Activated CD8-positive, alpha-beta T cell treated with anti-CD3 and anti-CD28 coated beads for 36 hours (primary cell): ENCODE measurements around the gene LRBA. TPM values are rescaled to one million over a fixed set of nuclear protein-coding genes. Genes with fewer than 3 reads are reported as not detected.
"Not testable (repeated sequence)": the region's sequence is repeated elsewhere in the genome, so short reads cannot be mapped to it uniquely, and the experiment has no call there.

Source experiments
- ATAC-seq: fragments of 200-7000 bp; cut with Tn5 transposase; one replicate; pipeline ENCODE4 v1.10.0; 2021; ENCODE audit warnings: mild to moderate bottlenecking, moderate library complexity
- CTCF ChIA-PET: fragments of 350-600 bp; sonication (Branson Sonifier 250); formaldehyde crosslinking; loops from one replicate; lab custom pipeline; 2021; ENCODE audit warnings: antibody characterized with exemption; lab: Charles Lee
- POLR2A ChIA-PET: fragments of 350-600 bp; sonication (Branson Sonifier 250); formaldehyde crosslinking; loops from one replicate; lab custom pipeline; 2021; ENCODE audit warnings: antibody characterized with exemption; lab: Charles Lee
- DNase-seq: peaks from one replicate; pipeline ENCODE4 v3.0.0-alpha.2; 2020
- H3K27ac Mint-ChIP-seq: one replicate; pipeline ENCODE4 v1.8.0; 2021; ENCODE audit warnings: mild to moderate bottlenecking, mixed read lengths
- H3K27me3 Mint-ChIP-seq: one replicate; pipeline ENCODE4 v1.8.0; 2021; ENCODE audit warnings: mixed read lengths
- H3K36me3 Mint-ChIP-seq: one replicate; pipeline ENCODE4 v1.8.0; 2021; ENCODE audit warnings: low read depth, mixed read lengths
- H3K4me1 Mint-ChIP-seq: one replicate; pipeline ENCODE4 v1.8.0; 2021; ENCODE audit warnings: low read depth, mixed read lengths
- H3K4me3 Mint-ChIP-seq: one replicate; pipeline ENCODE4 v1.8.0; 2021; ENCODE audit warnings: mild to moderate bottlenecking, moderate library complexity, mixed read lengths
- H3K9me3 Mint-ChIP-seq: one replicate; pipeline ENCODE4 v1.8.0; 2021; ENCODE audit warnings: mixed read lengths
- CTCF ChIP-seq: fragments of 200-600 bp; IDR thresholded peaks from one replicate; pipeline ENCODE4 v1.8.0; 2022; ENCODE audit warnings: antibody characterized with exemption, mild to moderate bottlenecking
- intact Hi-C: fragments of 100-400 bp; cut with micrococcal nuclease; formaldehyde crosslinking; loops from one replicate; pipeline ENCODE4 v1.10.0; 2022
- total RNA-seq, 2 experiments: library from RNA; stranded (reverse); gene quantifications; one replicate each; pipeline ENCODE4 v1.2.3, GENCODE V29; 2021

Gene LRBA
- total RNA-seq, 2 experiments from 2014 or later: 48.1 to 52.5 TPM

DNA sequence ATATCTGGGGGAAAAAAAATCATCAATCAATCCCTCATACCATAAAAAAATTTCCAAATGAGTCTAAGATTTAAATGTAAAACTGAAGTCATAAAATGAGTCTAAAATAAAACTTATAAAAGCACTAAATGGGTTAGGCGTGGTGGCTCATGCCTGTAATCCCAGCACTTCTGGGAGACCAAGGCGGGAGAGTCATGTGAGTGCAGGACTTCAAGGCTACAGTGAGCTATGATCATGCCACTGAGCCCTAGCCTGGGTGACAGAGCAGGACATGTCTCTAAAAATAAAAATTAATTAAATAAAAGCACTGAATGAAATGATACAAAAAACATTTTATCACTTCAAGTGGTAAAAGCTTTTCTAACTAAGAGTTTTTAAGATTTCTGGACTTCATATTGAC, 83.3 kb downstream of the LRBA start:
- H3K36me3 Mint-ChIP-seq: peaks cover 10% of the 10 kb centered on the region
- no peak for TF ChIP-seq CTCF
- no peaks in the 10 kb centered on the region for H3K9me3 Mint-ChIP-seq
- ChIA-PET CTCF (no interaction called here), POLR2A (no interaction called here)
- H3K27ac Mint-ChIP-seq: no peak overlapping the region
- H3K4me3 Mint-ChIP-seq: no peak overlapping the region
- intact Hi-C loops: no loop called here
- ATAC-seq: no peak
- peaks cover 9% of the 10 kb centered on the region for H3K4me1 Mint-ChIP-seq
- H3K27me3 Mint-ChIP-seq: no peaks in the 10 kb centered on the region
- no peak for DNase-seq

DNA sequence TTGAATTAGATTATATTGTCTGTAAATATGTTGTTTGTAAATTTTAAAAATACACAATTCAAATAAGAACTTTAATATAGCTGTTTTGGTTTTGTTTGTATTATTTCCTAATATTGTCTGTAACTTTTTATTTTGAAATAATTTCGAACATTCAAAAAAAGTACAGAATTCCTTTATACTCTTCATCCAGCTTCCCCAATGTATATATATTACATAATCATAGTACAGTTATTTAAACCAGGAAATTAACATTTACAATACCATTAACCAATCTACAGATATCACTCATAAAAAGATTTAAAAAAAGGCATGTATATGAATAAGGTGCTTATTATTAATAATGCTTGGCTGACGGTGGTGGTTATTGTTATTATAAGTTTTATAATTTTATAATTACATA, 84.1 kb downstream of the LRBA start:
- intact Hi-C loops: no loop called here
- peaks cover 16% of the 10 kb centered on the region for H3K36me3 Mint-ChIP-seq
- ATAC-seq: no peak
- no peak overlapping the region for H3K27ac Mint-ChIP-seq
- ChIA-PET POLR2A (no interaction called here), CTCF (interaction anchor here (1.4 kb wide), 1 partner anchor 12 kb away, joined by 4 read pairs; no protein-coding TSS in a partner anchor)
- H3K4me1 Mint-ChIP-seq: peaks cover 2% of the 10 kb centered on the region
- DNase-seq: no peak
- no peak overlapping the region for H3K4me3 Mint-ChIP-seq
- no peaks in the 10 kb centered on the region for H3K9me3 Mint-ChIP-seq
- H3K27me3 Mint-ChIP-seq: no peaks in the 10 kb centered on the region
- TF ChIP-seq CTCF: no peak

DNA sequence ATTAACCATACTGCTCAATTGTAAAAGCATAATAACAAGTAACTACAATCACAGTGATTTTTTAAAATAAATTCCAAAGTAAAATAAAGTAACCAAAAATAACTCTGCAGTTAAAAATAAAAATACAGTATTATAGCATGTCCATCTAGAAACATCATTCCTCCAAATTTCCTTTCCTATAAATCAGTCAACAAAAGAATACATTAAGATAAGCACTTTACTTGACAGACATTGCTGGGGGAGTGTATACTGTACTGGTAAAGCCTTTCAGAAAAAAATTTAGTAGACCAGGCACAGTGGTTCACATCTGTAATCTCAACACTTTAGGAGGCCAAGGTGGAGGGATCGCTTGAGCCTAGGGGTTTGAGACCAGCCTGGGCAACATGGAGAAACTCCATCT, 91.1 kb downstream of the LRBA start:
- no peaks in the 10 kb centered on the region for H3K4me1 Mint-ChIP-seq
- no peak for TF ChIP-seq CTCF
- ATAC-seq: no peak
- CTCF ChIA-PET: no interaction called here
- intact Hi-C loops: no loop called here
- H3K9me3 Mint-ChIP-seq: no peaks in the 10 kb centered on the region
- no peak overlapping the region for H3K4me3 Mint-ChIP-seq
- no peak for DNase-seq
- peaks cover 33% of the 10 kb centered on the region for H3K36me3 Mint-ChIP-seq
- H3K27ac Mint-ChIP-seq: no peak overlapping the region
- POLR2A ChIA-PET: no interaction called here
- no peaks in the 10 kb centered on the region for H3K27me3 Mint-ChIP-seq

- intact Hi-C loops, H3K4me1 Mint-ChIP-seq, H3K27ac Mint-ChIP-seq, ATAC-seq, H3K4me3 Mint-ChIP-seq, H3K9me3 Mint-ChIP-seq, DNase-seq, H3K27me3 Mint-ChIP-seq, CTCF ChIA-PET: not testable (repeated sequence)
- POLR2A ChIA-PET: interaction anchor here (0.6 kb wide), 1 partner anchor 118 kb away, joined by 3 read pairs; no protein-coding TSS in a partner anchor
- peaks cover 31% of the 10 kb centered on the region for H3K36me3 Mint-ChIP-seq
Observed at GRCh38 chr4:150921486-150921885, 93.6 kb downstream of the LRBA start.

DNA sequence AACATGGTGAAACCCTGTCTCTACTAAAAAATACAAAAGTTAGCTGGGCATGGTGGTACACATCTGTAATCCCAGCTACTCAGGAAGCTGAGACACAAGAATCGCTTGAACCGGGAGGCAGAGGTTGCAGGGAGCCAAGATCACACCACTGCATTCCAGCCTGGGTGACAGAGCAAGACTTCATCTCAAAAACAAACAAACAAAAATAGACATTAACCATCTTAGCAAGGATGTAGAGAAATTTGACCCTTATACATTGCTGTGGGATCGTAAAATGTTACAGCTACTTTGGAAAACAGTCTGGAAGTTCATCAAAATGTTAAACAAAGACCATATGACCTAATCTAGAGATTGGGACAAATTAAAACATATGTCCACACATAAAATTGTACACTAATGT, 96.5 kb downstream of the LRBA start:
- H3K27me3 Mint-ChIP-seq: not testable (repeated sequence)

GRCh38 chr4:150911326-150911725, 103.8 kb downstream of the LRBA start:
- peaks cover 13% of the 10 kb centered on the region for H3K4me1 Mint-ChIP-seq
- peaks cover 12% of the 10 kb centered on the region for H3K9me3 Mint-ChIP-seq
- intact Hi-C loops: no loop called here
- H3K27ac Mint-ChIP-seq: no peak overlapping the region
- no peaks in the 10 kb centered on the region for H3K27me3 Mint-ChIP-seq
- POLR2A ChIA-PET: no interaction called here
- H3K36me3 Mint-ChIP-seq: peaks cover 78% of the 10 kb centered on the region
- DNase-seq: no peak
- no peak for TF ChIP-seq CTCF
- ATAC-seq: no peak
- CTCF ChIA-PET: no interaction called here
- no peak overlapping the region for H3K4me3 Mint-ChIP-seq

More for the DNA sequence above, 96.5 kb downstream of the LRBA start:
- H3K9me3 Mint-ChIP-seq, H3K4me3 Mint-ChIP-seq, ATAC-seq, POLR2A ChIA-PET, intact Hi-C loops, H3K4me1 Mint-ChIP-seq, DNase-seq, H3K27ac Mint-ChIP-seq, CTCF ChIA-PET: not testable (repeated sequence)
- peaks cover 37% of the 10 kb centered on the region for H3K36me3 Mint-ChIP-seq
